ENCODE measurements around the gene SLC30A7.

DNA sequence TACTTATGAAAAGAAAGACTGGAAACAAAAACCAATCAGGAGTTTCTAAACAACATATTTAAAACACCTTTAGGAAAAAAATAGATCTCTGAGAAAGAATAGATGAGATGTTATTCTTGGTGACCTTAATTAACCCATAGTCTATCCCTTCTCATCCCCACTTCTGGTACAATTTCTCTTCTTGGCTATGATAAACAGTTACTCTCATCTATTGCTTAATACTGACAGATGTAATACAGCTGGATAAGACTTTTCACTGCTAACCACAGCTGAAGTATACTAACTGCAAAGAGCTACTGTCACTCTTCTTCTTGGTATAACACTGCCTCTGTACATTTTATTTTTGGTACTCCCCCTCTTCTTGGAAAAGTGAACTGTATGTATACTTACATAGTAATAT is 16.5 kb upstream of the SLC30A7 start:
- TF ChIP-seq, protein P1, sequence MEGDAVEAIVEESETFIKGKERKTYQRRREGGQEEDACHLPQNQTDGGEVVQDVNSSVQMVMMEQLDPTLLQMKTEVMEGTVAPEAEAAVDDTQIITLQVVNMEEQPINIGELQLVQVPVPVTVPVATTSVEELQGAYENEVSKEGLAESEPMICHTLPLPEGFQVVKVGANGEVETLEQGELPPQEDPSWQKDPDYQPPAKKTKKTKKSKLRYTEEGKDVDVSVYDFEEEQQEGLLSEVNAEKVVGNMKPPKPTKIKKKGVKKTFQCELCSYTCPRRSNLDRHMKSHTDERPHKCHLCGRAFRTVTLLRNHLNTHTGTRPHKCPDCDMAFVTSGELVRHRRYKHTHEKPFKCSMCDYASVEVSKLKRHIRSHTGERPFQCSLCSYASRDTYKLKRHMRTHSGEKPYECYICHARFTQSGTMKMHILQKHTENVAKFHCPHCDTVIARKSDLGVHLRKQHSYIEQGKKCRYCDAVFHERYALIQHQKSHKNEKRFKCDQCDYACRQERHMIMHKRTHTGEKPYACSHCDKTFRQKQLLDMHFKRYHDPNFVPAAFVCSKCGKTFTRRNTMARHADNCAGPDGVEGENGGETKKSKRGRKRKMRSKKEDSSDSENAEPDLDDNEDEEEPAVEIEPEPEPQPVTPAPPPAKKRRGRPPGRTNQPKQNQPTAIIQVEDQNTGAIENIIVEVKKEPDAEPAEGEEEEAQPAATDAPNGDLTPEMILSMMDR (IDR thresholded peaks at IDR 0.05): no peak
- TF ChIP-seq ZFX (IDR thresholded peaks at IDR 0.05; ENCODE audit: borderline replicate concordance): no peak
